HG03060 (cell line): ENCODE data around the gene ACSF2.

Experiments
- ATAC-seq: cut with Tn5 transposase; IDR thresholded peaks from one replicate; pipeline ENCODE4 v1.9.1; 2021; ENCODE audit warnings: low read depth, moderate number of reproducible peaks; ENCODE audit not compliant: unreplicated experiment

Gene ACSF2

DNA sequence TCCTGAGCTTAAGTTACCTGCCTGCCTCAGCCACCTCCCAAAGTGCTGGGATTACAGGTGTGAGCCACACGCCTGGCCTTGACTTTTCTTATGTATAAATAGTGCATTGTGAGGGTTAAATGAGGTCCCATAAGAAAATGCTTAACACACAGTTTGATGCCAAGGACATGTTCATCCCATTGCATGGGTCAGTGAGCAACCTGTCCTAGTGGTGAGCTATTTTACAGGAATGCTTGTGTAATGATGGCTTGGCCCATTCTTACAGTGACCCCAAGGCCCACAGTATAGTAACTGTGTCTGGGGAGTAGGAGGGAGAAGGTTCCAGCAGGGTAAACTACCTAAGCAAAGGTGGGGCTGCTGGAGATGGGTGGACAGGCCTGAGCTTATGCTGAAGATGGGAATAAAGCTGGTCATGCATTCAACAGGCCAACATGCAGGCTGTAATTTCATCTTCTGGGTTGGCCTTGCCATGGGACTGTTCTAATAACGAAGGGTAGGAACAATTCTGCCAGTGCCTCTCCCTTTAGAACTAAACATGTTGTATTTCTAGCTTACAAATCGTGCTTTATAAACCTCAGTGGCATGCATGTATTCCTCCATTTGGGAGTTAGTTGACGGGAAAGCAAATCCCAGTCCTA lies 6.2 kb downstream of the ACSF2 start:
- no peak for ATAC-seq

GRCh38 chr17:50437409-50437808 lies 11.4 kb downstream of the ACSF2 start:
- ATAC-seq: no peak

- ATAC-seq: no peak
Observed at GRCh38 chr17:50439008-50439407, 13.0 kb downstream of the ACSF2 start.

DNA sequence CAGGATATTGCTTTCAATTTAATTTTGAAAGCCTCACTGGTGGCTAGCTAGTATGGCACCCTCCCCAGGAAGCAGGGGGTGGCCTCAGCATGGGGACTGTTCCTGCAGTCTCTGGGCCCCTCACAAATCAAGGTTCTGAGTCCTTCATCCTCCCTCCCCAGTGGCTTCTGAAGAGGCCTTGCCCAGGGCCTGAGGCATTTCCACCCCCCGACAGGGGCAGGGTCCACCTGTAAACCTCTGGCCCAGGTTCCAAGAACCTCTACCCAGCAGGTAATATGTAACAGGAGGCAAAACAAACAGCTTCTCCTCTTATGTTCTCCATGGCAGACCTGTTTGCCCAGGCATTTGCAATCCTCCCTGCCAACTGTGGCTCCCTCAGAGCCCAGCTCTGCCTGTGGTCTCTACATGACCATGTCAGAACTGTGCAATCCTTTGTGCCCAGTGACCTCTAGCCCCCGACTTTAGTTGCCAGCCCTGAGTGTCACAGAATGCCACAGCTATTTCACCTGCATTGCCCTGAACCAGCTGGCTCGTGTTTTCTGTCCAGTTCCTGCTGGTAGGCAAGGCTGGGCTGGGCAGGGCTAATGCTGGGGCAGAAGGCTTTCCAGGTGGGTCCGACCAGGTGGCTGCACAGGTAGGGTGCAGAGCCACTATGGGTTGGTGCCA lies 14.3 kb downstream of the ACSF2 start:
- ATAC-seq: no peak

- no peak for ATAC-seq
Observed at GRCh38 chr17:50440838-50441829, 15.1 kb downstream of the ACSF2 start.

DNA sequence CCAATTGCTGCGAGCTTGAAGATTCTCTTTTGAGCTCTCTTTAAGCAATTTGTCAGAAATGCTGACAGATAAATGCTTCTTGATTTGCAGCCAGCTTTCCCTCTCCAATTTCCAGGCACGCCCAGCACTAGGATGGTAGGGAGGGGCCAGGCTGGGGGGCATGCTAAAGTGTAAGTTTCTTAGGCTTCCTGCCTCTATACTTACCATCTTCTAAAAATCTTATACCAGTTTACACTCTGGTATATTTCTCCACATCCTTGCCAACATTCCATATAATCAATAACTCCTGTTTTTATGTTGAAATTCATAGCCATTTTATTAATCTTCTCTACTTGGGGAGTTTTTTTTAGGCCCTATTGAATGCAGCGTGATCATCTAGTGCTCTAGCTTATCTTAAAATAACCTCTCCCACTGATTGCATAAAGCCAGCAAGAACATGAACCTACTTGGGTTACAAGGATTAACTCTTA lies 17.5 kb downstream of the ACSF2 start:
- no peak for ATAC-seq

DNA sequence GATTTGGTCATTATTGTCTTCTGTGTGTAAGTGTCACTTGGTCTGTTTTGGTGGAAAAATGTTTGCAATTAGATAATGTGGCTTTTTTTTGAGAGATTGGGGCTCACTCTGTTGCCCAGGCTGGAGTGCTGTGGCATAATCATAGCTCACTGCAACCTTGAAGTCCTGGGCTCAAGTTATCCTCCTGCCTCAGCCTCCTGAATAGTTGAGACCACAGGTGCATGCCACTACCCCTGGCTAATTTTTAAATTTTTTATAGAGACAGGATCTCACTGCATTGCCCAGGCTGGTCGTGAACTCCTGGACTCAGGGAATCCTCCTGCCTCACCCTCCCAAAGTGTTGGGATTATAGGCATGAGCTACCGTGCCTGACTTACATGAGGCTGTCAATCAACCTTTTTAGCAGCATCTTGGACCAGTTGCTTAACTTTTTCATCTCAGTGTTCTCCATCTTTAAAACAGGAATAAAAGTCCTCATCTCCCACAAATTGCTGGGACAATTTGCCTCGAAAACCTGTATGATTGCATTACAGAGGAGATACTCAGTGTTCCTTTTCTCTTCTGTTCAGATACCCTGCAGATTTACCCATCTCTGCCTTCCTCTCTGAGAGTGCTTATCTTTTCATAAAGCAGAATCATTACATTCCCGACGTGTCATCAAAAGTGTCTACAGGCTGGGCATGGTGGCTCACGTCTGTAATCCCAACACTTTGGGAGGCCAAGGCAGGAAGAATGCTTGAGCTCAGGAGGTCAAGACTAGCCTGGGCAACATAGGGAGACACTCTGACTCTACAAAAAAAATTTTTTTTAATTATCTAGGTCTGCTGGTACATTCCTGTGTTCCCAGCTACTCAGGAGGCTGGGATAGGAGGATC lies 19.1 kb downstream of the ACSF2 start:
- ATAC-seq: no peak

- no peak for ATAC-seq
Observed at GRCh38 chr17:50445730-50446325, 19.8 kb downstream of the ACSF2 start.

DNA sequence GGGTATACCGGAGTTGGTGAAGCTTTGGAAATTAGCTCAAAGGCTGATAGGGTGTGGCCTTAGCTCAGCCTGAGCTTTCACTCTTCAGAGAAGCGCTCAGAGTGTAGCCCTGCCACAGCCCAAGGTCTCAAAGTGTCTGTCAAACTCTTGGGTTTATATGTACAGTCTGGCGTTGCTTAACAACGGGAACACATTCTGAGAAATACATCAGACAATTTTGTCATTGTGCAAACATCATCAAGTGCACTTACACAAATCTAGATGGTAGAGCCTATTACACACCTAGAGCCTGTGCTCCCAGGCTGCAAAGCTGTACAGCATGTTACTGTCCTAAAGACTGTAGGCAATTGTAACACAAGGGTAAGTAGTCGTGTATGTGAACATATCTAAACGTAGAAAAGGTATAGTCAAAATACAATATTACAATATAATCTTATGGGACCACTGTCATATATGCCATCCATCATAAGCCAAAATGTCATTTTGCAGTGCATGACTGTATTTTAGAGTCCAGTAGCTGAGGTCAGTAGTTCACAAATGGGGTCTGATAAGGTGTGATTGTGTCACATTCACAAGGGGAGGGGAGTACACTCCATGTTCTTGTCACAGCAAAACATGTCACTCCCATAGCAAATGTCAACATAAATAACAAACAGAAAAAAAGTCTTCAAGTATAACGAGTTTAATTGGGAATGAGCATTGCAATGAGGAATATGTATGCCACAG lies 22.0 kb downstream of the ACSF2 start:
- ATAC-seq: no peak

DNA sequence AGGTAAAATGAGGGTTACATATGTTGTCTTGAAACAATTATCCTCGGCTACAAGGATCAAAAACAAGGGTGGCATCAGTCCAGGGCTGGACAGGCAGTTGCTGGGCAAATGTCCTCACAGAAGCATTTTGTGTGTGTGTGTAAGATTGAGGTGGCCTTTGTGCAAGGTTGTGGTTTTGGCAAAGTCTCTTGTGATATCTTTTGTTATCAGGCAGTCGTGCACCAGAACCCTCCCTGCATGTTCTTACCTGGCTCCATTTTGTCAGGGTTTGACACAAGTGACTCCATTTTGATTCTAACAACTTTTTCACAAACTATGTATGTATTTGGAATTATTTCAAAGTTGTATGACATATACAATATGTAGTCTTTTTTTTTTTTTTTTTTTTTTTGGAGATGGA lies 22.6 kb downstream of the ACSF2 start:
- ATAC-seq: no peak

- no peak for ATAC-seq
Observed at GRCh38 chr17:50451943-50452629, 26.1 kb downstream of the ACSF2 start.

- no peak for ATAC-seq
Observed at GRCh38 chr17:50452630-50453300, 26.7 kb downstream of the ACSF2 start.

DNA sequence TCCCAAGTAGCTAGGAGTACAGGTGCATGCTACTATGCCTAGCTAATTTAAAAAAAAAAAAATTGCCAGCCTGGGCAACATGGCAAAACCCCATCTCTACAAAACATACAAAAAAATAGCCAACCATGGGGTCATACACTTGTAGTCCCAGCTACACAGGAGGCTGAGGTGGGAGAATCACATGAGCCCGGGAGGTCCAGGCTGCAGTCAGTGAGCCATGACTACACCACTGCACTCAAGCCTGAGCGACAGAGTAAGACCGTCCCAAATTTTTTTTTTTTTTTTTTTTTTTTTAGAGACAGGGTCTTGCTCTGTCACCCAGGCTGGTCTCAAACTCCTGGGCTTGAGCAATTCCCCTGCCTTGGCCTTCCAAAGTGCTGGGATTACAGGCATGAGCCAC lies 27.9 kb downstream of the ACSF2 start:
- ATAC-seq: no peak

GRCh38 chr17:50457621-50458020 lies 31.6 kb downstream of the ACSF2 start:
- no peak for ATAC-seq

GRCh38 chr17:50458270-50458669 lies 32.3 kb downstream of the ACSF2 start:
- ATAC-seq: no peak

DNA sequence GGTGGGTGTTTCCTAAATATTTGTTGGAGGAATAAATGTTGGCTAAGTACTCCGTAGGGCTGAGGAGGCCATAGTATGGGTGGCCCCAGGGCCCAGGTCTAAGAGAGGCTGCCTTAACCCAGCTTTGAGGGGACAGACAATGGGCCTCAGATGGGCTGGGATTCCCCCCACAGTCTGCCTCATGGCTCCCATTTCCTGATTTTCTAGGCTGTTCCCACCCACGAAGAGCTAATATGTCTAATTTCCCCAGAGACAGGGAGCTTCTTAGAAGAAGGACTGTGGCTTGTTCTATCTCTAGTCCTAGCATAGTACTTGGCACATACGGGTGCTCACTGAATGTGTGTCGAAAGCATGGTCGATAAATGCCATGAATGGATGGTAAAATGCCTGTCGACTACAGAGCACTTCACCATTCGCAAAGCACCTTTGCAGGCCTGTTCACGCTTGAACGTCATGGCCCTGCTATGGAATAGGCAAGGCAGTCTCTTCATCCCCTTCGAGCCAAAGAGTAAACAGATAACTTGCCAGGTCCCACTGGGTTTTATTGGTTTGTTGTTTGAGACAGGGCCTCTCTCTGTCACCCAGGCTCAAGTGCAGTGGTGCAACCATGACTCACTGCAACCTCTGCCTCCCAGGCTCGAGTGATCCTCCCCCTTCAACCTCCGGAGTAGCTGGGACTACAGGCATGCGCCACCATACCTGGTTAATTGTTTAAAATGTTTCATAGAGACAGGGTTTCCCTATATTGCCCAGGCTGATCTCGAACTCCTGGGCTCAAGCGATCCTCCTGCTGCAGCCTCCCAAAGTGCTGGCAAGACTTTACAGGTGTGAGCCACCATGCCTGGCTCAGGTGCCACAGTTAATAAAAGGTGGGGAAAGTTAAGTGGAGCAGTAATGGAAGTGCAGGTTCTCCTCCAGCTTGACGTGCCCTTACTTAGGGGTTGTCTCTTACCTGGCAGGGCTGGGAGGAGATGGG lies 33.0 kb downstream of the ACSF2 start:
- no peak for ATAC-seq

GRCh38 chr17:50459756-50460155 lies 33.7 kb downstream of the ACSF2 start:
- ATAC-seq: no peak
